Endothelial cell of umbilical vein (primary cell): ENCODE measurements around the gene MTFP1. TPM values are rescaled to one million over a fixed set of nuclear protein-coding genes. Genes with fewer than 3 reads are reported as not detected.
A peak's percentile ranks its signal among the peaks of the same experiment; 100 is the strongest.

Experiments used
- BruUV-seq: library from RNA; stranded (reverse); fragments of 400-500 nt; replicated peaks from 2 replicates; lab custom pipeline; 2021; lab: Mats Ljungman, UMichigan
- CTCF ChIA-PET: fragments of 300-600, 350-600 bp; sonication (Branson Sonifier 250); formaldehyde crosslinking; loops from one replicate; lab custom pipeline; 2021; ENCODE audit warnings: antibody characterized with exemption, inconsistent platforms; lab: Charles Lee
- POLR2A ChIA-PET: fragments of 300-600, 350-600 bp; sonication (Branson Sonifier 250); formaldehyde crosslinking; loops from one replicate; lab custom pipeline; 2021; ENCODE audit warnings: antibody characterized with exemption, inconsistent platforms; lab: Charles Lee
- DNase-seq: peaks from one replicate; pipeline ENCODE4 v3.0.0-alpha.2; 2011; ENCODE audit warnings: low read depth, low spot score
- FAIRE-seq: peaks from 2 replicates; lab custom pipeline; 2011; peaks lifted over from hg19 to GRCh38; lab: Jason Lieb, UNC
- H2AFZ ChIP-seq: 2 replicates; pipeline ENCODE4 v1.6.0; 2012; ENCODE audit warnings: low read depth, low read length, control low read depth, inconsistent platforms
- H3K27ac ChIP-seq: 2 replicates; pipeline ENCODE4 v1.5.1; 2011; ENCODE audit warnings: low read depth, mild to moderate bottlenecking, control low read depth, low read length, moderate library complexity; ENCODE audit not compliant: insufficient read depth
- H3K27me3 ChIP-seq, 2 experiments: 2 replicates each; pipeline versions ENCODE4 v1.6.0 to v1.6.1; 2011; ENCODE audit warnings: low read length in 2 of 2, mixed read lengths in 1 of 2; ENCODE audit not compliant: control insufficient read depth in 2 of 2, insufficient read depth in 2 of 2
- H3K36me3 ChIP-seq, 2 experiments: 2 replicates in 1 of 2; 3 replicates in 1 of 2; pipeline ENCODE4 v1.5.1; 2011; ENCODE audit warnings: low read length in 2 of 2, mild to moderate bottlenecking in 1 of 2, moderate library complexity in 1 of 2; ENCODE audit not compliant: control insufficient read depth in 2 of 2, insufficient read depth in 2 of 2; ENCODE audit errors: extremely low read depth in 1 of 2
- H3K4me1 ChIP-seq: 3 replicates; pipeline ENCODE4 v1.5.1; 2011; ENCODE audit warnings: mild to moderate bottlenecking, low read length; ENCODE audit not compliant: control insufficient read depth, insufficient read depth; ENCODE audit errors: extremely low read depth
- H3K4me2 ChIP-seq: 2 replicates; pipeline ENCODE4 v1.6.1; 2011; ENCODE audit warnings: low read length, control low read depth, mixed read lengths; ENCODE audit not compliant: insufficient read depth
- H3K4me3 ChIP-seq, 3 experiments: fragments of 200-600 bp in 1 of 3; sonication (generic), shearing (Covaris generic) in 1 of 3; replicated peaks in 1 of 3; 2 replicates each; pipeline ENCODE4 v1.5.1; 2011 to 2016; ENCODE audit warnings: control low read depth in 3 of 3, low read length in 3 of 3, mild to moderate bottlenecking in 2 of 3, inconsistent platforms in 1 of 3, low read depth in 1 of 3, moderate library complexity in 1 of 3; ENCODE audit not compliant: insufficient read depth in 1 of 3
- H3K79me2 ChIP-seq: 2 replicates; pipeline ENCODE4 v1.6.0; 2012; ENCODE audit warnings: low read length, inconsistent platforms; ENCODE audit not compliant: control insufficient read depth, insufficient read depth
- H3K9ac ChIP-seq: replicated peaks from 2 replicates; pipeline ENCODE3; 2011; ENCODE audit warnings: low read length, control low read depth; ENCODE audit not compliant: insufficient read depth; ENCODE audit errors: extremely low read depth
- H3K9me1 ChIP-seq: replicated peaks from 3 replicates; pipeline ENCODE4 v1.6.0; 2011; ENCODE audit warnings: mild to moderate bottlenecking, low read length; ENCODE audit not compliant: control insufficient read depth, insufficient read depth; ENCODE audit errors: extremely low read depth
- H3K9me3 ChIP-seq: replicated peaks from 2 replicates; pipeline ENCODE4 v1.5.1; 2012; ENCODE audit warnings: low read length, inconsistent platforms; ENCODE audit not compliant: control insufficient read depth, insufficient read depth
- H4K20me1 ChIP-seq: replicated peaks from 2 replicates; pipeline ENCODE3; 2011; ENCODE audit warnings: mild to moderate bottlenecking, low read length; ENCODE audit not compliant: control insufficient read depth, insufficient read depth; ENCODE audit errors: extremely low read depth
- CTCF ChIP-seq, 2 donors: IDR thresholded peaks; 1 replicate in 1 of 2; 2 replicates in 1 of 2; pipeline ENCODE4 v1.5.1; 2011; ENCODE audit warnings: low read length in 2 of 2, mild to moderate bottlenecking in 2 of 2, moderate library complexity in 2 of 2, control low read depth in 1 of 2, inconsistent platforms in 1 of 2, low read depth in 1 of 2; ENCODE audit not compliant: insufficient read depth in 1 of 2; ENCODE audit errors: extremely low read depth in 1 of 2
- EZH2 ChIP-seq: IDR thresholded peaks from 2 replicates; pipeline ENCODE4 v1.6.1; 2012; ENCODE audit warnings: borderline replicate concordance, low read depth, mild to moderate bottlenecking, moderate library complexity, low read length, inconsistent platforms; ENCODE audit not compliant: severe bottlenecking
- FOS ChIP-seq: IDR thresholded peaks from 2 replicates; pipeline ENCODE4 v1.6.1; 2011; ENCODE audit warnings: mild to moderate bottlenecking, low read length, moderate library complexity, borderline replicate concordance; ENCODE audit not compliant: insufficient read depth
- GATA2 ChIP-seq: IDR thresholded peaks from 2 replicates; pipeline ENCODE4 v1.7.0; 2011; ENCODE audit warnings: low read depth, mild to moderate bottlenecking, moderate library complexity, mixed read lengths, low read length; ENCODE audit not compliant: insufficient read length, insufficient read depth
- JUN ChIP-seq: IDR thresholded peaks from 2 replicates; pipeline ENCODE4 v1.6.1; 2011; ENCODE audit warnings: borderline replicate concordance, low read depth; ENCODE audit not compliant: insufficient read length, insufficient read depth
- MAX ChIP-seq: IDR thresholded peaks from 2 replicates; pipeline ENCODE4 v1.6.1; 2011; ENCODE audit not compliant: insufficient read depth, insufficient read length
- MYC ChIP-seq: IDR thresholded peaks from one replicate; pipeline ENCODE4 v1.6.1; 2011; ENCODE audit warnings: mild to moderate bottlenecking, low read depth, low read length
- POLR2A ChIP-seq: IDR thresholded peaks from 2 replicates; pipeline ENCODE4 v1.6.1; 2012; ENCODE audit warnings: low read depth, mild to moderate bottlenecking, control low read depth, low read length
- POLR2AphosphoS5 ChIP-seq: IDR thresholded peaks from 2 replicates; pipeline ENCODE4 v1.6.1; 2012; ENCODE audit warnings: low read depth, mild to moderate bottlenecking, control low read depth, low read length, moderate library complexity; ENCODE audit not compliant: insufficient read depth
- dilution Hi-C: fragments of 300-500 bp; cut with MboI; formaldehyde crosslinking; loops from one replicate; pipeline ENCODE4 v1.15.0; 2019; ENCODE audit warnings: low sequenced_read_pairs; ENCODE audit not compliant: extremely low pct_ligation_motif_present
- intact Hi-C: fragments of 100-400 bp; cut with micrococcal nuclease; formaldehyde crosslinking; loops from one replicate; pipeline ENCODE4 v1.10.0; 2022
- polyA plus RNA-seq, 4 experiments: library from polyadenylated mRNA; depleted of rRNA in 3 of 4; stranded (reverse) in 3 of 4; unstranded in 1 of 4; fragments of >200 nt; gene quantifications; 2 replicates each; pipeline versions ENCODE4 v1.2.1 to v1.2.3, GENCODE V29; 2011 to 2012; ENCODE audit warnings: missing spikeins in 1 of 4
- total RNA-seq: library from RNA; stranded (reverse); gene quantifications from 2 replicates; pipeline ENCODE4 v1.2.3, GENCODE V29; 2021

MTFP1 gene
- total and polyA plus RNA-seq, 2 donors (not counting 3 experiments of a cell fraction or from before 2014, with no cell fraction given): 30.3 to 41.9 TPM

GRCh38 chr22:30398685-30399680 lies 26.6 kb upstream of the MTFP1 start:
- Histone ChIP-seq H3K9me3 (no peaks in the 10 kb centered on the region), H3K4me1 (peaks cover 16% of the 10 kb centered on the region), H3K36me3 (peaks cover 0 to 9% of the 10 kb centered on the region in 2 experiments), H3K79me2 (peaks cover 44% of the 10 kb centered on the region), H3K27ac (no peak overlapping the region), H3K9me1 (no peaks in the 10 kb centered on the region), H2AFZ (no peak overlapping the region), H4K20me1 (no peaks in the 10 kb centered on the region), H3K9ac (no peak overlapping the region), H3K4me2 (no peak overlapping the region), H3K4me3 (no peak overlapping the region), H3K27me3 (no peaks in the 10 kb centered on the region)
- ChIA-PET POLR2A (interaction anchor here (0.7 kb wide), 1 partner anchor 15 kb away, joined by 6 read pairs; no protein-coding TSS in a partner anchor), CTCF (interaction anchor here (1.1 to 5.2 kb wide), 4 partner anchors 8 to 26 kb away, joined by 10 to 52 read pairs (median 26); partner anchors contain the start of genes MTFP1 and RNF215)
- DNase-seq (no peak), FAIRE-seq (peak; percentile 57)
- TSS peak; percentile 10 for BruUV-seq
- dilution Hi-C loops: no loop called here
- intact Hi-C loops: no loop called here
- no peak for TF ChIP-seq JUN
- no peak for TF ChIP-seq MYC
- no peak for TF ChIP-seq CTCF (IDR thresholded peaks at IDR 0.05; ENCODE audit: extremely low read depth in 1 of 2, insufficient read depth in 1 of 2, low read depth in 1 of 2, low read length in 2 of 2)
- TF ChIP-seq EZH2: no peak
- no peak for TF ChIP-seq GATA2
- TF ChIP-seq FOS: no peak
- TF ChIP-seq MAX: no peak
- TF ChIP-seq POLR2AphosphoS5: no peak
- TF ChIP-seq POLR2A: no peak
